Measurements from ENCODE around the gene GCNA. TPM values are rescaled to one million over a fixed set of nuclear protein-coding genes. Genes with fewer than 3 reads are reported as not detected.

Gene GCNA
- polyA plus RNA-seq, 1 of the 3 experiments (the other 2 are of a cell fraction): 1.8 TPM

GRCh38 chrX:71659342-71659741 lies 81.1 kb downstream of the GCNA start (continued):
- TF ChIP-seq REST (IDR thresholded peaks at IDR 0.05; ENCODE audit: low read depth, low read length) (no peak), SMC3 (IDR thresholded peaks at IDR 0.05; ENCODE audit: low read depth, low read length) (no peak), GATA2 (CRISPR knock-in tag; IDR thresholded peaks at IDR 0.05) (no peak)

- Histone ChIP-seq H3K4me1 (ENCODE audit: control insufficient read depth in 1 of 2, insufficient read depth in 2 of 2, low read depth in 1 of 2, low read length in 1 of 2) (no peaks in the 10 kb centered on the region), H3F3A (replicated peaks; ENCODE audit: insufficient read depth) (no peaks in the 10 kb centered on the region), H3K27me3 (ENCODE audit: insufficient read depth) (peaks cover 45% of the 10 kb centered on the region; the same call in 1 of the 2 replicates), H3K27ac (ENCODE audit: low read depth in 2 of 2, low read length in 1 of 2) (no peak overlapping the region), H3K9me2 (no peaks in the 10 kb centered on the region), H3K4me3 (ENCODE audit: low read depth in 2 of 2, low read length in 1 of 2) (no peak overlapping the region), H4K20me1 (ENCODE audit: insufficient read depth) (no peaks in the 10 kb centered on the region), H3K9ac (no peak overlapping the region), H3K9me3 (no peaks in the 10 kb centered on the region), H2AFZ (ENCODE audit: low read depth) (no peak overlapping the region), H3K79me2 (ENCODE audit: insufficient read depth) (no peaks in the 10 kb centered on the region), H3K4me2 (no peak overlapping the region), H3K36me3 (replicated peaks in 1 of 2; ENCODE audit: control insufficient read depth in 1 of 2, insufficient read depth in 2 of 2, low read length in 1 of 2) (no peaks in the 10 kb centered on the region)
- POLR2A ChIA-PET: no interaction called here
- WGBS (ENCODE audit: low lambda C conversion rate): 25% methylated on average over 6 of the region's 6 CpGs
- CTCF ChIA-PET: no interaction called here
- no peak for DNase-seq
- TF ChIP-seq MXI1 (IDR thresholded peaks at IDR 0.05; ENCODE audit: low read depth, low read length) (no peak), FOSL2 (IDR thresholded peaks at IDR 0.05; ENCODE audit: borderline replicate concordance, low read depth) (no peak), EP300 (IDR thresholded peaks at IDR 0.05; ENCODE audit: borderline replicate concordance in 1 of 2, low read depth in 1 of 2, low read length in 1 of 2) (no peak), NFIC (IDR thresholded peaks at IDR 0.05; ENCODE audit: borderline replicate concordance) (no peak), TAF1 (IDR thresholded peaks at IDR 0.05; ENCODE audit: borderline replicate concordance, low read depth, low read length) (no peak), YY1 (IDR thresholded peaks at IDR 0.05; ENCODE audit: low read depth) (no peak), TCF12 (IDR thresholded peaks at IDR 0.05) (no peak)
These were observed 81.7 kb downstream of the GCNA start for GRCh38 chrX:71659959-71660358.

GRCh38 chrX:71660562-71661416 lies 82.6 kb downstream of the GCNA start:
- peaks cover 45% of the 10 kb centered on the region; the same call in 1 of the 2 replicates for H3K27me3 ChIP-seq (ENCODE audit: insufficient read depth)
- H3F3A ChIP-seq (replicated peaks; ENCODE audit: insufficient read depth): no peaks in the 10 kb centered on the region
- 31% methylated on average over 7 of the region's 22 CpGs for WGBS (ENCODE audit: low lambda C conversion rate)
- no peak for DNase-seq
- ChIA-PET POLR2A (no interaction called here), CTCF (no interaction called here)
- no peaks in the 10 kb centered on the region for H3K36me3 ChIP-seq (replicated peaks in 1 of 2; ENCODE audit: control insufficient read depth in 1 of 2, insufficient read depth in 2 of 2, low read length in 1 of 2)
- H3K9me2 ChIP-seq: no peaks in the 10 kb centered on the region
- no peak overlapping the region for H3K4me2 ChIP-seq
- TF ChIP-seq POLR2AphosphoS5 (IDR thresholded peaks at IDR 0.05; ENCODE audit: low read depth, low read length): no peak
- TF ChIP-seq CHD2 (IDR thresholded peaks at IDR 0.05; ENCODE audit: low read length, partially characterized antibody): no peak
- TF ChIP-seq GABPA (IDR thresholded peaks at IDR 0.05; ENCODE audit: low read depth): no peak
- TF ChIP-seq EZH2phosphoT487 (IDR thresholded peaks at IDR 0.05; ENCODE audit: borderline replicate concordance, low read depth): no peak
- TF ChIP-seq SMC3 (IDR thresholded peaks at IDR 0.05; ENCODE audit: low read depth, low read length): no peak
- TF ChIP-seq IRF3 (IDR thresholded peaks at IDR 0.05; ENCODE audit: low read depth, low read length): no peak
- TF ChIP-seq TCF12 (IDR thresholded peaks at IDR 0.05): no peak
- H3K9me3 ChIP-seq: no peaks in the 10 kb centered on the region
- no peaks in the 10 kb centered on the region for H3K79me2 ChIP-seq (ENCODE audit: insufficient read depth)
- no peak overlapping the region for H3K4me3 ChIP-seq (ENCODE audit: low read depth in 2 of 2, low read length in 1 of 2)
- no peaks in the 10 kb centered on the region for H3K4me1 ChIP-seq (ENCODE audit: control insufficient read depth in 1 of 2, insufficient read depth in 2 of 2, low read depth in 1 of 2, low read length in 1 of 2)
- no peak overlapping the region for H2AFZ ChIP-seq (ENCODE audit: low read depth)
- H4K20me1 ChIP-seq (ENCODE audit: insufficient read depth): no peaks in the 10 kb centered on the region
- H3K9ac ChIP-seq: no peak overlapping the region
- H3K27ac ChIP-seq (ENCODE audit: low read depth in 2 of 2, low read length in 1 of 2): no peak overlapping the region
